ENCODE results near the gene STK38. TPM values are rescaled to one million over a fixed set of nuclear protein-coding genes. Genes with fewer than 3 reads are reported as not detected.

STK38 gene
- polyA plus RNA-seq, 2 of the 4 experiments (the other 2 are of a cell fraction), result 30.0 to 30.9 TPM

GRCh38 chr6:36461646-36462045, 85.6 kb downstream of the STK38 start:
- no peak for DNase-seq (ENCODE audit: low read depth in 1 of 2, low spot score in 1 of 2)
- H3K4me3 ChIP-seq, result no peak overlapping the region
- ChIA-PET POLR2A (interaction anchor here (0.5 kb wide), 1 partner anchor 135 kb away, joined by 4 read pairs; no protein-coding TSS in a partner anchor), CTCF (interaction anchor here (0.6 to 1.3 kb wide), 2 partner anchors 12 to 48 kb away, joined by 3 read pairs; no protein-coding TSS in a partner anchor)
- H3K27ac ChIP-seq, result no peak overlapping the region
- WGBS (ENCODE audit: missing lambda C conversion rate), result 80% methylated on average over 3 of the region's 3 CpGs
- no peak for FAIRE-seq
- peaks cover 12% of the 10 kb centered on the region; the same call in 2 of the 3 replicates for H3K4me1 ChIP-seq
- ATAC-seq, result no peak
- H3K9me3 ChIP-seq, result no peaks in the 10 kb centered on the region
- no peak overlapping the region for H3K4me2 ChIP-seq
- TF ChIP-seq SREBF2 (IDR thresholded peaks at IDR 0.05), result no peak
- no peak for TF ChIP-seq TP53 (CRISPR knock-in tag; IDR thresholded peaks at IDR 0.05)

GRCh38 chr6:36460916-36461315, 86.4 kb downstream of the STK38 start:
- ChIA-PET POLR2A (no interaction called here), CTCF (no interaction called here)
- Histone ChIP-seq H3K4me2 (no peak overlapping the region), H3K4me1 (peaks cover 12% of the 10 kb centered on the region; the same call in 2 of the 3 replicates), H3K9me3 (no peaks in the 10 kb centered on the region), H3K4me3 (no peak overlapping the region), H3K27ac (no peak overlapping the region)
- no peak for FAIRE-seq
- ATAC-seq, result no peak
- no peak for DNase-seq (ENCODE audit: low read depth in 1 of 2, low spot score in 1 of 2)
- TF ChIP-seq NR3C1 (IDR thresholded peaks at IDR 0.05) (no peak), GATA3 (IDR thresholded peaks at IDR 0.05; ENCODE audit: borderline replicate concordance) (no peak), TFCP2L1 (CRISPR knock-in tag; IDR thresholded peaks at IDR 0.05) (no peak), CHD4 (IDR thresholded peaks at IDR 0.05; ENCODE audit: borderline replicate concordance) (no peak), RFX5 (IDR thresholded peaks at IDR 0.05) (no peak), USF2 (IDR thresholded peaks at IDR 0.05) (no peak), ELK1 (IDR thresholded peaks at IDR 0.05; ENCODE audit: low read depth, low read length) (no peak), FOXS1 (CRISPR knock-in tag; IDR thresholded peaks at IDR 0.05) (no peak), FOSL2 (IDR thresholded peaks at IDR 0.05) (no peak), FOSL2 (CRISPR knock-in tag; IDR thresholded peaks at IDR 0.05) (no peak), HES2 (IDR thresholded peaks at IDR 0.05) (no peak), CBX2 (IDR thresholded peaks at IDR 0.05; ENCODE audit: borderline replicate concordance, low read depth) (no peak)

GRCh38 chr6:36459501-36459900, 87.8 kb downstream of the STK38 start:
- Histone ChIP-seq H3K4me2 (no peak overlapping the region), H3K4me3 (no peak overlapping the region), H3K27ac (no peak overlapping the region), H3K9me3 (no peaks in the 10 kb centered on the region), H3K4me1 (peaks cover 11% of the 10 kb centered on the region; the same call in 2 of the 3 replicates)
- ATAC-seq (no peak), FAIRE-seq (no peak), DNase-seq (ENCODE audit: low read depth in 1 of 2, low spot score in 1 of 2) (no peak)
- CTCF ChIA-PET, result interaction anchor here (1.2 kb wide), 1 partner anchor 16 kb away, joined by 4 read pairs; no protein-coding TSS in a partner anchor
- POLR2A ChIA-PET, result no interaction called here
- TF ChIP-seq E2F6 (IDR thresholded peaks at IDR 0.05; ENCODE audit: borderline replicate concordance, low read depth) (no peak), RCOR1 (IDR thresholded peaks at IDR 0.05; ENCODE audit: low read depth, low read length) (no peak), HOXB5 (CRISPR knock-in tag; IDR thresholded peaks at IDR 0.05) (no peak), ZFP36 (IDR thresholded peaks at IDR 0.05; ENCODE audit: borderline replicate concordance, partially characterized antibody) (no peak), CHD2 (IDR thresholded peaks at IDR 0.05; ENCODE audit: low read length, partially characterized antibody) (no peak), TFCP2L1 (CRISPR knock-in tag; IDR thresholded peaks at IDR 0.05) (no peak), HMGXB4 (CRISPR knock-in tag; IDR thresholded peaks at IDR 0.05; ENCODE audit: borderline replicate concordance) (no peak), FOSB (CRISPR knock-in tag; IDR thresholded peaks at IDR 0.05) (no peak), RARB (CRISPR knock-in tag; IDR thresholded peaks at IDR 0.05) (no peak), MAZ (IDR thresholded peaks at IDR 0.05; ENCODE audit: borderline replicate concordance, low read depth, low read length) (no peak), EHMT2 (IDR thresholded peaks at IDR 0.05; ENCODE audit: low read depth) (no peak), ELK1 (IDR thresholded peaks at IDR 0.05; ENCODE audit: low read depth, low read length) (no peak), HOXA7 (CRISPR knock-in tag; IDR thresholded peaks at IDR 0.05) (no peak)

Measured in A549 (cell line).